SK-N-SH (cell line): ENCODE data around the gene ODAD3.

Experiments
- EP300 ChIP-seq, 2 experiments: IDR thresholded peaks; 2 replicates each; pipeline versions ENCODE4 v1.4.0 to v1.6.1; 2012; ENCODE audit warnings: borderline replicate concordance in 1 of 2, low read depth in 1 of 2, low read length in 1 of 2
- TF ChIP-seq, protein P1 (sequence below): fragments of 200-600 bp; sonication (generic); IDR thresholded peaks from 2 replicates; pipeline ENCODE4 v1.6.1; 2017; ENCODE audit warnings: antibody characterized with exemption, mild to moderate bottlenecking, moderate library complexity
- TF ChIP-seq, protein P2 (sequence below): IDR thresholded peaks from 2 replicates; pipeline ENCODE4 v1.6.1; 2012; ENCODE audit warnings: mild to moderate bottlenecking, low read depth, low read length, moderate library complexity

DNA sequence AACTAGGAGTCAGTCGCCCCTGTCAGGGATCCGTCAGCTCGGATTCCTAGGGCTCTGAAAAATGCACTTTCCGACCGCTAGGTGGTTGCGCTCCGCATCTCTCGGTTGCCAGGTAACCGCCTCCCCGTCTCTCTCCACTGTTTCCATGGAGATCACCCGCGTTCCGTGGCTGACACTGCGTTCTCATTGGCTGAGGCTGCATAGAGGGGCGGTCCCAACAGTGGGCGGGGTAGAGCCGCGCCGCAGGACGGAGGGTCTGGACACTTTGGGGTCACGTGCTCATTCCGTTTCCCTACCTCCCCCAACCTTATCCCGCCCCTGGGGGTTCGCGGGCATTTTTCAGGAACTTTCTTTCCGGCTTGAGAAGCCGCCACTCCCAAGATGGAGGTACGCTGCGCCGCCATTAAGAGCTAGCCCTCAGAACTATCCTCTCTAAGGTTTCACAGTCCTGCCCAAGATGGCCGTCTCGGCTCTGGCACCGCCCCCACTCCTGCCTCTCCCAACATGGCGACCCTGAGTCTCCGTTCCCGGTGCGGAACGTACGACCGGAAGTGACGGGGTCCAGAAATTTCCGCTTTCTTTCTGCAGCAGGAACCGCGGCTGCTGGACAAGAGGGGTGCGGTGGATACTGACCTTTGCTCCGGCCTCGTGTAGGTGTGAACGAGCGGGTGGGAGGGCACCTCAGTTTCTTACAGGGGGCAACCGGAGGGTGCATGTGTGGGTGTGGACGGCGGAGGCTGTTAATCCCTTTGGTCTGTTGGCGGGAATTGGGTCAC lies at the start of gene ODAD3, which contains the start of gene PRKCSH:
- TF ChIP-seq, protein P1, sequence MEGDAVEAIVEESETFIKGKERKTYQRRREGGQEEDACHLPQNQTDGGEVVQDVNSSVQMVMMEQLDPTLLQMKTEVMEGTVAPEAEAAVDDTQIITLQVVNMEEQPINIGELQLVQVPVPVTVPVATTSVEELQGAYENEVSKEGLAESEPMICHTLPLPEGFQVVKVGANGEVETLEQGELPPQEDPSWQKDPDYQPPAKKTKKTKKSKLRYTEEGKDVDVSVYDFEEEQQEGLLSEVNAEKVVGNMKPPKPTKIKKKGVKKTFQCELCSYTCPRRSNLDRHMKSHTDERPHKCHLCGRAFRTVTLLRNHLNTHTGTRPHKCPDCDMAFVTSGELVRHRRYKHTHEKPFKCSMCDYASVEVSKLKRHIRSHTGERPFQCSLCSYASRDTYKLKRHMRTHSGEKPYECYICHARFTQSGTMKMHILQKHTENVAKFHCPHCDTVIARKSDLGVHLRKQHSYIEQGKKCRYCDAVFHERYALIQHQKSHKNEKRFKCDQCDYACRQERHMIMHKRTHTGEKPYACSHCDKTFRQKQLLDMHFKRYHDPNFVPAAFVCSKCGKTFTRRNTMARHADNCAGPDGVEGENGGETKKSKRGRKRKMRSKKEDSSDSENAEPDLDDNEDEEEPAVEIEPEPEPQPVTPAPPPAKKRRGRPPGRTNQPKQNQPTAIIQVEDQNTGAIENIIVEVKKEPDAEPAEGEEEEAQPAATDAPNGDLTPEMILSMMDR = peak; percentile 77
- TF ChIP-seq EP300 (IDR thresholded peaks at IDR 0.05; ENCODE audit: borderline replicate concordance in 1 of 2, low read depth in 1 of 2, low read length in 1 of 2) = no peak
- TF ChIP-seq, protein P2, sequence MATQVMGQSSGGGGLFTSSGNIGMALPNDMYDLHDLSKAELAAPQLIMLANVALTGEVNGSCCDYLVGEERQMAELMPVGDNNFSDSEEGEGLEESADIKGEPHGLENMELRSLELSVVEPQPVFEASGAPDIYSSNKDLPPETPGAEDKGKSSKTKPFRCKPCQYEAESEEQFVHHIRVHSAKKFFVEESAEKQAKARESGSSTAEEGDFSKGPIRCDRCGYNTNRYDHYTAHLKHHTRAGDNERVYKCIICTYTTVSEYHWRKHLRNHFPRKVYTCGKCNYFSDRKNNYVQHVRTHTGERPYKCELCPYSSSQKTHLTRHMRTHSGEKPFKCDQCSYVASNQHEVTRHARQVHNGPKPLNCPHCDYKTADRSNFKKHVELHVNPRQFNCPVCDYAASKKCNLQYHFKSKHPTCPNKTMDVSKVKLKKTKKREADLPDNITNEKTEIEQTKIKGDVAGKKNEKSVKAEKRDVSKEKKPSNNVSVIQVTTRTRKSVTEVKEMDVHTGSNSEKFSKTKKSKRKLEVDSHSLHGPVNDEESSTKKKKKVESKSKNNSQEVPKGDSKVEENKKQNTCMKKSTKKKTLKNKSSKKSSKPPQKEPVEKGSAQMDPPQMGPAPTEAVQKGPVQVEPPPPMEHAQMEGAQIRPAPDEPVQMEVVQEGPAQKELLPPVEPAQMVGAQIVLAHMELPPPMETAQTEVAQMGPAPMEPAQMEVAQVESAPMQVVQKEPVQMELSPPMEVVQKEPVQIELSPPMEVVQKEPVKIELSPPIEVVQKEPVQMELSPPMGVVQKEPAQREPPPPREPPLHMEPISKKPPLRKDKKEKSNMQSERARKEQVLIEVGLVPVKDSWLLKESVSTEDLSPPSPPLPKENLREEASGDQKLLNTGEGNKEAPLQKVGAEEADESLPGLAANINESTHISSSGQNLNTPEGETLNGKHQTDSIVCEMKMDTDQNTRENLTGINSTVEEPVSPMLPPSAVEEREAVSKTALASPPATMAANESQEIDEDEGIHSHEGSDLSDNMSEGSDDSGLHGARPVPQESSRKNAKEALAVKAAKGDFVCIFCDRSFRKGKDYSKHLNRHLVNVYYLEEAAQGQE = peak; percentile 64
